ENCODE results near the gene MAST4.

MAST4 gene

GRCh38 chr5:66882606-66883227 is 286.5 kb downstream of the MAST4 start:
- H3K9ac ChIP-seq (ENCODE audit: low read length): no peak overlapping the region
- no peak overlapping the region for H3K23ac ChIP-seq (ENCODE audit: low read length in 2 of 2)
- no peak overlapping the region for H2BK120ac ChIP-seq (ENCODE audit: low read depth, low read length)
- 58% methylated on average over 3 of the region's 3 CpGs for WGBS
- no peak overlapping the region for H2BK15ac ChIP-seq (ENCODE audit: low read depth, poor library complexity, severe bottlenecking)
- no peak overlapping the region for H3K4me3 ChIP-seq (ENCODE audit: insufficient read depth in 1 of 2, low read depth in 1 of 2, low read length in 2 of 2)
- H2AFZ ChIP-seq (ENCODE audit: low read depth, low read length): no peak overlapping the region
- H4K8ac ChIP-seq (ENCODE audit: low read length): no peak overlapping the region
- no peak overlapping the region for H4K91ac ChIP-seq (ENCODE audit: low read length)
- H3K4me2 ChIP-seq (ENCODE audit: low read length, poor library complexity, severe bottlenecking): no peak overlapping the region
- H3K4me1 ChIP-seq (ENCODE audit: control insufficient read depth, insufficient read depth, low read depth, low read length): peaks cover 1% of the 10 kb centered on the region
- no peak overlapping the region for H2AK5ac ChIP-seq (ENCODE audit: low read length, severe bottlenecking)
- no peaks in the 10 kb centered on the region for H3K36me3 ChIP-seq (ENCODE audit: control insufficient read depth in 1 of 2, insufficient read depth in 2 of 2, low read depth in 1 of 2, low read length in 2 of 2)
- H3K18ac ChIP-seq (ENCODE audit: low read depth in 1 of 2, low read length in 2 of 2): no peak overlapping the region
- no peak overlapping the region for H2BK5ac ChIP-seq (ENCODE audit: low read depth, low read length, poor library complexity, severe bottlenecking)
- H3K79me1 ChIP-seq (replicated peaks; ENCODE audit: low read length, poor library complexity, severe bottlenecking): peaks cover 2% of the 10 kb centered on the region
- H3K9me3 ChIP-seq (ENCODE audit: control insufficient read depth, low read length): no peaks in the 10 kb centered on the region
- no peak overlapping the region for H3K27ac ChIP-seq (ENCODE audit: low read length, poor library complexity, severe bottlenecking)
- no peak overlapping the region for H3K4ac ChIP-seq (ENCODE audit: low read depth in 1 of 2, low read length in 2 of 2)
- H2BK12ac ChIP-seq (ENCODE audit: low read length in 2 of 2): no peak overlapping the region
- DNase-seq: peak; percentile 44
- H3K27me3 ChIP-seq (ENCODE audit: control insufficient read depth in 1 of 2, insufficient read depth in 1 of 2, low read length in 2 of 2): no peaks in the 10 kb centered on the region
- H3K14ac ChIP-seq (ENCODE audit: low read length in 2 of 2): no peak overlapping the region

GRCh38 chr5:66884564-66885243 is 288.5 kb downstream of the MAST4 start:
- peak; percentile 38 for DNase-seq
- Histone ChIP-seq H2BK120ac (ENCODE audit: low read depth, low read length) (no peak overlapping the region), H2BK15ac (ENCODE audit: low read depth, poor library complexity, severe bottlenecking) (no peak overlapping the region), H3K9ac (ENCODE audit: low read length) (no peak overlapping the region), H3K27me3 (ENCODE audit: control insufficient read depth in 1 of 2, insufficient read depth in 1 of 2, low read length in 2 of 2) (no peaks in the 10 kb centered on the region), H3K79me1 (replicated peaks; ENCODE audit: low read length, poor library complexity, severe bottlenecking) (peaks cover 2% of the 10 kb centered on the region), H2BK5ac (ENCODE audit: low read depth, low read length, poor library complexity, severe bottlenecking) (no peak overlapping the region), H2AFZ (ENCODE audit: low read depth, low read length) (no peak overlapping the region), H3K27ac (ENCODE audit: low read length, poor library complexity, severe bottlenecking) (no peak overlapping the region), H3K23ac (ENCODE audit: low read length in 2 of 2) (no peak overlapping the region), H4K8ac (ENCODE audit: low read length) (no peak overlapping the region), H2BK12ac (ENCODE audit: low read length in 2 of 2) (no peak overlapping the region), H3K4me1 (ENCODE audit: control insufficient read depth, insufficient read depth, low read depth, low read length) (no peaks in the 10 kb centered on the region), H3K36me3 (ENCODE audit: control insufficient read depth in 1 of 2, insufficient read depth in 2 of 2, low read depth in 1 of 2, low read length in 2 of 2) (no peaks in the 10 kb centered on the region), H2AK5ac (ENCODE audit: low read length, severe bottlenecking) (no peak overlapping the region), H3K4ac (ENCODE audit: low read depth in 1 of 2, low read length in 2 of 2) (no peak overlapping the region), H3K9me3 (ENCODE audit: control insufficient read depth, low read length) (no peaks in the 10 kb centered on the region), H4K91ac (ENCODE audit: low read length) (no peak overlapping the region), H3K14ac (ENCODE audit: low read length in 2 of 2) (peak overlapping the region in 1 of 2 experiments; percentile 48), H3K4me3 (ENCODE audit: insufficient read depth in 1 of 2, low read depth in 1 of 2, low read length in 2 of 2) (no peak overlapping the region), H3K4me2 (ENCODE audit: low read length, poor library complexity, severe bottlenecking) (no peak overlapping the region), H3K18ac (ENCODE audit: low read depth in 1 of 2, low read length in 2 of 2) (no peak overlapping the region)
- WGBS: 86% methylated on average over 8 of the region's 10 CpGs

GRCh38 chr5:66886941-66887340 is 290.7 kb downstream of the MAST4 start:
- WGBS: 64% methylated on average over 1 of the region's 1 CpG
- Histone ChIP-seq H2AK5ac (ENCODE audit: low read length, severe bottlenecking) (no peak overlapping the region), H2BK5ac (ENCODE audit: low read depth, low read length, poor library complexity, severe bottlenecking) (no peak overlapping the region), H2BK120ac (ENCODE audit: low read depth, low read length) (no peak overlapping the region), H3K4ac (ENCODE audit: low read depth in 1 of 2, low read length in 2 of 2) (no peak overlapping the region), H3K4me1 (ENCODE audit: control insufficient read depth, insufficient read depth, low read depth, low read length) (no peaks in the 10 kb centered on the region), H2AFZ (ENCODE audit: low read depth, low read length) (no peak overlapping the region), H2BK12ac (ENCODE audit: low read length in 2 of 2) (no peak overlapping the region), H2BK15ac (ENCODE audit: low read depth, poor library complexity, severe bottlenecking) (no peak overlapping the region), H3K18ac (ENCODE audit: low read depth in 1 of 2, low read length in 2 of 2) (no peak overlapping the region), H3K14ac (ENCODE audit: low read length in 2 of 2) (no peak overlapping the region), H4K8ac (ENCODE audit: low read length) (no peak overlapping the region), H3K9ac (ENCODE audit: low read length) (no peak overlapping the region), H3K4me3 (ENCODE audit: insufficient read depth in 1 of 2, low read depth in 1 of 2, low read length in 2 of 2) (no peak overlapping the region), H3K79me1 (replicated peaks; ENCODE audit: low read length, poor library complexity, severe bottlenecking) (peaks cover 2% of the 10 kb centered on the region), H3K36me3 (ENCODE audit: control insufficient read depth in 1 of 2, insufficient read depth in 2 of 2, low read depth in 1 of 2, low read length in 2 of 2) (no peaks in the 10 kb centered on the region), H3K27ac (ENCODE audit: low read length, poor library complexity, severe bottlenecking) (no peak overlapping the region), H4K91ac (ENCODE audit: low read length) (no peak overlapping the region), H3K9me3 (ENCODE audit: control insufficient read depth, low read length) (no peaks in the 10 kb centered on the region), H3K23ac (ENCODE audit: low read length in 2 of 2) (no peak overlapping the region), H3K27me3 (ENCODE audit: control insufficient read depth in 1 of 2, insufficient read depth in 1 of 2, low read length in 2 of 2) (no peaks in the 10 kb centered on the region), H3K4me2 (ENCODE audit: low read length, poor library complexity, severe bottlenecking) (no peak overlapping the region)
- no peak for DNase-seq

- H3K9me3 ChIP-seq (ENCODE audit: control insufficient read depth, low read length): no peaks in the 10 kb centered on the region
- H3K9ac ChIP-seq (ENCODE audit: low read length): peak overlapping the region; percentile 42
- no peak overlapping the region for H2AK5ac ChIP-seq (ENCODE audit: low read length, severe bottlenecking)
- no peaks in the 10 kb centered on the region for H3K27me3 ChIP-seq (ENCODE audit: control insufficient read depth in 1 of 2, insufficient read depth in 1 of 2, low read length in 2 of 2)
- H2BK5ac ChIP-seq (ENCODE audit: low read depth, low read length, poor library complexity, severe bottlenecking): no peak overlapping the region
- no peak overlapping the region for H3K4ac ChIP-seq (ENCODE audit: low read depth in 1 of 2, low read length in 2 of 2)
- 93% methylated on average over 1 of the region's 2 CpGs for WGBS
- no peak for DNase-seq
- H2BK15ac ChIP-seq (ENCODE audit: low read depth, poor library complexity, severe bottlenecking): no peak overlapping the region
- no peak overlapping the region for H3K18ac ChIP-seq (ENCODE audit: low read depth in 1 of 2, low read length in 2 of 2)
- H2AFZ ChIP-seq (ENCODE audit: low read depth, low read length): no peak overlapping the region
- H4K8ac ChIP-seq (ENCODE audit: low read length): no peak overlapping the region
- H3K79me1 ChIP-seq (replicated peaks; ENCODE audit: low read length, poor library complexity, severe bottlenecking): peaks cover 2% of the 10 kb centered on the region
- no peaks in the 10 kb centered on the region for H3K4me1 ChIP-seq (ENCODE audit: control insufficient read depth, insufficient read depth, low read depth, low read length)
- H3K4me3 ChIP-seq (ENCODE audit: insufficient read depth in 1 of 2, low read depth in 1 of 2, low read length in 2 of 2): no peak overlapping the region
- no peaks in the 10 kb centered on the region for H3K36me3 ChIP-seq (ENCODE audit: control insufficient read depth in 1 of 2, insufficient read depth in 2 of 2, low read depth in 1 of 2, low read length in 2 of 2)
- no peak overlapping the region for H3K27ac ChIP-seq (ENCODE audit: low read length, poor library complexity, severe bottlenecking)
- no peak overlapping the region for H3K4me2 ChIP-seq (ENCODE audit: low read length, poor library complexity, severe bottlenecking)
- no peak overlapping the region for H4K91ac ChIP-seq (ENCODE audit: low read length)
- H2BK120ac ChIP-seq (ENCODE audit: low read depth, low read length): no peak overlapping the region
- H3K14ac ChIP-seq (ENCODE audit: low read length in 2 of 2): no peak overlapping the region
- H2BK12ac ChIP-seq (ENCODE audit: low read length in 2 of 2): no peak overlapping the region
- H3K23ac ChIP-seq (ENCODE audit: low read length in 2 of 2): no peak overlapping the region
Measured at GRCh38 chr5:66888613-66889012, 292.4 kb downstream of the MAST4 start.
